NCI-H128 (cell line): Measurements from ENCODE around the gene RHBDD2.
"Not testable (repeated sequence)": the region's sequence is repeated elsewhere in the genome, so short reads cannot be mapped to it uniquely, and the experiment has no call there.

ENCODE experiments used
- DNase-seq: peaks from one replicate; lab custom pipeline; 2025; ENCODE audit not compliant: unreplicated experiment; lab: John Stamatoyannopoulos, UW

Gene RHBDD2

GRCh38 chr7:75878769-75879611, at the start of gene RHBDD2:
Gene RHBDD2, plus strand, starts transcription at chr7:75879034. Its CDS starts 49 bp downstream, at chr7:75879083.
- DNase-seq = peak; percentile 92

GRCh38 chr7:75829656-75830055, 49.2 kb upstream of the RHBDD2 start:
- not testable (repeated sequence) for DNase-seq

- DNase-seq = no peak
Measured at GRCh38 chr7:75830978-75831377, 47.9 kb upstream of the RHBDD2 start.

- DNase-seq = not testable (repeated sequence)
Measured at GRCh38 chr7:75833662-75834061, 45.2 kb upstream of the RHBDD2 start.

GRCh38 chr7:75835688-75836285, 43.0 kb upstream of the RHBDD2 start:
- no peak for DNase-seq

- DNase-seq = no peak
Measured at GRCh38 chr7:75836798-75837197, 42.0 kb upstream of the RHBDD2 start.

GRCh38 chr7:75838281-75838930, 40.4 kb upstream of the RHBDD2 start:
- DNase-seq = not testable (repeated sequence)

- DNase-seq = no peak
Measured at GRCh38 chr7:75840029-75840428, 38.8 kb upstream of the RHBDD2 start.

- no peak for DNase-seq
Measured at GRCh38 chr7:75842836-75843446, 35.9 kb upstream of the RHBDD2 start.

GRCh38 chr7:75843613-75844116, 35.2 kb upstream of the RHBDD2 start:
- no peak for DNase-seq

GRCh38 chr7:75844158-75844557, 34.7 kb upstream of the RHBDD2 start:
- no peak for DNase-seq

- not testable (repeated sequence) for DNase-seq
Measured at GRCh38 chr7:75845132-75845531, 33.7 kb upstream of the RHBDD2 start.

- no peak for DNase-seq
Measured at GRCh38 chr7:75847707-75848106, 31.1 kb upstream of the RHBDD2 start.

- DNase-seq = no peak
Measured at GRCh38 chr7:75849573-75849972, 29.3 kb upstream of the RHBDD2 start.

GRCh38 chr7:75850235-75850634, 28.6 kb upstream of the RHBDD2 start:
- no peak for DNase-seq

- no peak for DNase-seq
Measured at GRCh38 chr7:75854233-75854632, 24.6 kb upstream of the RHBDD2 start.

- DNase-seq = not testable (repeated sequence)
Measured at GRCh38 chr7:75854813-75855345, 24.0 kb upstream of the RHBDD2 start.

- no peak for DNase-seq
Measured at GRCh38 chr7:75856536-75856935, 22.3 kb upstream of the RHBDD2 start.

- DNase-seq = no peak
Measured at GRCh38 chr7:75858410-75858809, 20.4 kb upstream of the RHBDD2 start.

GRCh38 chr7:75861636-75862035, 17.2 kb upstream of the RHBDD2 start:
- DNase-seq = no peak

GRCh38 chr7:75864251-75864650, 14.6 kb upstream of the RHBDD2 start:
- DNase-seq = not testable (repeated sequence)
